Measurements from ENCODE around the gene MNT. TPM values are rescaled to one million over a fixed set of nuclear protein-coding genes. Genes with fewer than 3 reads are reported as not detected.
A peak's percentile ranks its signal among the peaks of the same experiment; 100 is the strongest.

The MNT gene
- total and polyA plus RNA-seq, 9 of the 15 experiments (the other 6 are each of a cell fraction or from before 2014, with no cell fraction given): 0.18 to 23.8 (median 5.3) TPM

- TF ChIP-seq MGA (IDR thresholded peaks at IDR 0.05): no peak
- peak; percentile 86 for TF ChIP-seq MXI1 (IDR thresholded peaks at IDR 0.05; ENCODE audit: low read depth, low read length)
- TF ChIP-seq HDAC2 (IDR thresholded peaks at IDR 0.05): peak; percentile 56; the same call in 1 of the 2 replicates
- TF ChIP-seq NONO (IDR thresholded peaks at IDR 0.05; ENCODE audit: low read depth in 2 of 2, low read length in 1 of 2): peak in 1 of 2 experiments; percentile 34; a peak in 1 of 4 replicates
- no peak for TF ChIP-seq SIX5 (IDR thresholded peaks at IDR 0.05; ENCODE audit: borderline replicate concordance in 1 of 2, insufficient read depth in 1 of 2, low read depth in 1 of 2, low read length in 2 of 2)
- TF ChIP-seq, protein P1, sequence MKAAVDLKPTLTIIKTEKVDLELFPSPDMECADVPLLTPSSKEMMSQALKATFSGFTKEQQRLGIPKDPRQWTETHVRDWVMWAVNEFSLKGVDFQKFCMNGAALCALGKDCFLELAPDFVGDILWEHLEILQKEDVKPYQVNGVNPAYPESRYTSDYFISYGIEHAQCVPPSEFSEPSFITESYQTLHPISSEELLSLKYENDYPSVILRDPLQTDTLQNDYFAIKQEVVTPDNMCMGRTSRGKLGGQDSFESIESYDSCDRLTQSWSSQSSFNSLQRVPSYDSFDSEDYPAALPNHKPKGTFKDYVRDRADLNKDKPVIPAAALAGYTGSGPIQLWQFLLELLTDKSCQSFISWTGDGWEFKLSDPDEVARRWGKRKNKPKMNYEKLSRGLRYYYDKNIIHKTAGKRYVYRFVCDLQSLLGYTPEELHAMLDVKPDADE (conservative IDR thresholded peaks at IDR 0.05; ENCODE audit: control insufficient read depth, low read depth, low read length): peak; percentile 57; the same call in 1 of the 2 replicates
- no peak for TF ChIP-seq ZNF175 (CRISPR knock-in tag; IDR thresholded peaks at IDR 0.05; ENCODE audit: low read depth)
- no peak for TF ChIP-seq NFE2 (IDR thresholded peaks at IDR 0.05; ENCODE audit: low read depth)
Observed at GRCh38 chr17:2393174-2393953, 7.5 kb downstream of the MNT start (continued).

All from K562 (cell line).